GM12878 (cell line): ENCODE results near the gene SRP72. TPM values are rescaled to one million over a fixed set of nuclear protein-coding genes. Genes with fewer than 3 reads are reported as not detected.

Source experiments
- ATAC-seq: fragments of 200-7000 bp; cut with Tn5 transposase; 3 replicates; pipeline ENCODE4 v1.9.1; 2020; ENCODE audit warnings: mild to moderate bottlenecking, moderate library complexity
- BruUV-seq: library from RNA; stranded (reverse); fragments of 400-500 nt; replicated peaks from 2 replicates; lab custom pipeline; 2021; lab: Mats Ljungman, UMichigan
- CTCF ChIA-PET: fragments of 300-600 bp; sonication (Branson Sonifier 250); formaldehyde crosslinking; extraction: SDS; loops from one replicate; lab custom pipeline; 2021; ENCODE audit warnings: inconsistent platforms; lab: Yijun Ruan, JAX
- POLR2A ChIA-PET: fragments of 350-600 bp; formaldehyde crosslinking; extraction: SDS; loops from one replicate; lab custom pipeline; 2021; ENCODE audit warnings: inconsistent platforms; lab: Charles Lee
- RAD21 ChIA-PET: fragments of 300-600 bp; sonication (Branson Sonifier 250); formaldehyde crosslinking; loops from one replicate; lab custom pipeline; 2023; ENCODE audit warnings: antibody characterized with exemption; ENCODE audit not compliant: unreplicated experiment; lab: Charles Lee
- SMC1A ChIA-PET: fragments of 300-600 bp; sonication (Branson Sonifier 250); formaldehyde crosslinking; loops from one replicate; lab custom pipeline; 2023; ENCODE audit not compliant: unreplicated experiment, uncharacterized antibody; lab: Charles Lee
- DNase-seq: peaks from one replicate; pipeline ENCODE4 v3.0.0-alpha.2; 2011; ENCODE audit warnings: low read depth, low spot score
- FAIRE-seq: peaks from 3 replicates; lab custom pipeline; 2011; peaks lifted over from hg19 to GRCh38; lab: Jason Lieb, UNC
- H2AFZ ChIP-seq: 2 replicates; pipeline ENCODE4 v1.6.0; 2011; ENCODE audit warnings: low read depth, low read length, control low read depth; ENCODE audit not compliant: control insufficient read depth
- H3K27ac ChIP-seq: 2 replicates; pipeline ENCODE4 v1.5.1; 2011; ENCODE audit warnings: control low read depth; ENCODE audit not compliant: control insufficient read depth, insufficient read depth
- H3K27me3 ChIP-seq, 2 experiments: replicated peaks in 1 of 2; 2 replicates each; pipeline versions ENCODE4 v1.6.0 to v1.6.1; 2011; ENCODE audit warnings: low read length in 1 of 2; ENCODE audit not compliant: control insufficient read depth in 2 of 2, insufficient read depth in 2 of 2
- H3K36me3 ChIP-seq, 2 experiments: 2 replicates each; pipeline ENCODE4 v1.5.1; 2011; ENCODE audit warnings: low read length in 1 of 2; ENCODE audit not compliant: control insufficient read depth in 2 of 2, insufficient read depth in 2 of 2
- H3K4me1 ChIP-seq: 2 replicates; pipeline ENCODE4 v1.6.1; 2011; ENCODE audit warnings: mild to moderate bottlenecking, low read length, moderate library complexity, mixed read lengths; ENCODE audit not compliant: control insufficient read depth, insufficient read depth
- H3K4me2 ChIP-seq: 2 replicates; pipeline ENCODE4 v1.6.0; 2011; ENCODE audit warnings: control low read depth; ENCODE audit not compliant: control insufficient read depth, insufficient read depth
- H3K4me3 ChIP-seq: fragments of 200-600 bp; sonication (generic); 2 replicates; pipeline ENCODE4 v1.5.1; 2016
- H3K79me2 ChIP-seq: 2 replicates; pipeline ENCODE4 v1.6.0; 2011; ENCODE audit warnings: low read length; ENCODE audit not compliant: control insufficient read depth, insufficient read depth
- H3K9ac ChIP-seq: 2 replicates; pipeline ENCODE4 v1.8.0; 2011; ENCODE audit warnings: low read length, control low read depth, mixed read lengths; ENCODE audit not compliant: control insufficient read depth, insufficient read depth
- H3K9me3 ChIP-seq: replicated peaks from 3 replicates; pipeline ENCODE4 v1.5.1; 2011; ENCODE audit warnings: mild to moderate bottlenecking, low read length; ENCODE audit not compliant: control insufficient read depth, insufficient read depth
- H4K20me1 ChIP-seq: 2 replicates; pipeline ENCODE4 v1.6.0; 2011; ENCODE audit not compliant: control insufficient read depth, insufficient read depth
- EED ChIP-seq: sonication (generic); IDR thresholded peaks from 2 replicates; pipeline ENCODE4 v1.6.1; 2016; ENCODE audit warnings: antibody characterized with exemption, low read depth
- GATAD2B ChIP-seq: fragments of 450-650 bp; conservative IDR thresholded peaks from 2 replicates; pipeline ENCODE4 v1.6.1; 2017; ENCODE audit warnings: low read depth, mild to moderate bottlenecking, moderate library complexity
- NFYA ChIP-seq: IDR thresholded peaks from 2 replicates; pipeline ENCODE4 v1.6.1; 2011; ENCODE audit warnings: low read depth, mild to moderate bottlenecking, low read length, improper control_type of control experiment, borderline replicate concordance
- STAT1 ChIP-seq: fragments of 450-650 bp; conservative IDR thresholded peaks from 2 replicates; pipeline ENCODE4 v1.6.1; 2014; ENCODE audit warnings: antibody characterized with exemption, mild to moderate bottlenecking
- YBX1 ChIP-seq: fragments of 450-650 bp; IDR thresholded peaks from 2 replicates; pipeline ENCODE4 v1.6.1; 2016; ENCODE audit warnings: antibody characterized with exemption
- YY1 ChIP-seq: IDR thresholded peaks from 2 replicates; pipeline ENCODE4 v1.6.1; 2011; ENCODE audit warnings: low read depth, mild to moderate bottlenecking, low read length
- ZNF207 ChIP-seq: fragments of 450-650 bp; IDR thresholded peaks from 2 replicates; pipeline ENCODE4 v1.6.1; 2014; ENCODE audit warnings: antibody characterized with exemption, mild to moderate bottlenecking, borderline replicate concordance
- WGBS: methylation state at CpG from one replicate; pipeline ENCODE4 v1.1.6; 2016; ENCODE audit warnings: low lambda C conversion rate; ENCODE audit not compliant: insufficient replicate concordance, insufficient coverage; ENCODE audit errors: missing lambda C conversion rate; 5-methylcytosine and 5-hydroxymethylcytosine counted together
- in situ Hi-C: fragments of 300-500 bp; cut with MboI; formaldehyde crosslinking; loops from 9 replicates; pipeline ENCODE4 v1.14.3; 2018; ENCODE audit warnings: mixed read lengths
- intact Hi-C: fragments of 100-400 bp; cut with micrococcal nuclease; formaldehyde crosslinking; loops from one replicate; pipeline ENCODE4 v1.14.2; 2022; ENCODE audit not compliant: unreplicated experiment
- polyA plus RNA-seq, 11 experiments: library from polyadenylated mRNA; depleted of rRNA in 4 of 11; unstranded in 6 of 11; stranded (reverse) in 5 of 11; fragments of >200 nt; fragmentation: Nextera tagmentation in 4 of 11; fragmentation: Illumina TruSeq in 1 of 11; extraction: Ambion mirVana in 4 of 11; extraction: Trizol in 1 of 11; gene quantifications; 1 replicate in 1 of 11; 2 replicates in 10 of 11; pipeline versions ENCODE4 v1.2.1 to v1.2.3, GENCODE V29; 2011 to 2016; ENCODE audit warnings: inconsistent platforms in 2 of 11, missing spikeins in 2 of 11, low read depth in 1 of 11
- total RNA-seq, 4 experiments: library from RNA; depleted of rRNA in 3 of 4; stranded (reverse); fragments of >200 nt in 3 of 4; fragmentation: Illumina TruSeq in 1 of 4; extraction: Trizol in 1 of 4; gene quantifications; 2 replicates each; pipeline versions ENCODE4 v1.2.1 to v1.2.3, GENCODE V29; 2013 to 2021
- TF ChIP-seq, protein P1 (sequence below): fragments of 150-350 bp; IDR thresholded peaks from 2 replicates; pipeline ENCODE4 v1.6.1; 2016; ENCODE audit warnings: low read depth, low read length
- TF ChIP-seq, protein P2 (sequence below): fragments of 450-650 bp; IDR thresholded peaks from 2 replicates; pipeline ENCODE4 v1.6.1; 2017; ENCODE audit warnings: mild to moderate bottlenecking, moderate library complexity
- TF ChIP-seq, protein P3 (sequence below): IDR thresholded peaks from 2 replicates; pipeline ENCODE4 v1.6.1; 2011; ENCODE audit warnings: mild to moderate bottlenecking, low read depth, low read length, moderate library complexity; ENCODE audit not compliant: insufficient replicate concordance

Gene SRP72
- total and polyA plus RNA-seq, 10 of the 15 experiments (the other 5 are each of a cell fraction or from before 2014, with no cell fraction given), result 61.6 to 186 (median 133) TPM

DNA sequence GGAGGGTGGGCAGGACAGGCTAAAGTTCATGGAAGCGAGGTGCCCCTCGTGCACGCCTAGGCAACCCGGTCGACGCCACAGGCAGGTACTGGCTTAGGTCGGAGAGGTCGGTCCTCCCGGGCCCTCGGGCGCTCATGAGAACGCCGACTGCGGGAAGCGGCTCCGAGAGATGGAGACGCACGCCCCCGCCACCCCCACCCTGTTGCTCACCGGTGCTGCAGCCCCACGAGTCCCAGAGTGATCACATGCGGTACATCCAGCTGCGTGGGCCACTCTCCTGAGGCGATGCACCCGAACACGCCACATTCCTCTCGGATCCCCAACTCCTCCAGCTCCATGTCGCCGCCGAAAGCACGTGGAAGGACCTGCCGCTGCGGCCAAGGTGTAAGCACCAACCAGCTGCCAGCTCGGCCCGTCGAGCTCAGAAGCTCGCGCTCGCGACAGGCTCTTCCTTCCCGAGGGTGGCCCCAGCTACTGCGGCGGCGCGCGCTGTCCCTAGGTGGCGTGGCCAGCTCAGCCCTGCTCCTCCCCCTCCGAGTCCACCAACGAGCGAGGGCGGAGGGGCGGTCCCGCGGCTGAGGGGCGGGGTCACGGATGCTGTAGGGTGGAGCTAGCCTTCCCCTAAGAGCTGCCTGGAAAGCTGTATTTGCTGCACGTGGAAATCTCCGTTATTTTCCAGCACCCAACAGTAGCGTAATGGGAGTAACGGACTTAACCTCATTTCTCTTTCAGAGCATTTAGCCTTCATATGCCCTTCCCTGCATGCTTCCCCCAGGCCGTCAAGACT, 32.1 kb upstream of the SRP72 start, which contains the start of gene PPAT (continued):
- TF ChIP-seq YBX1, result no peak

DNA sequence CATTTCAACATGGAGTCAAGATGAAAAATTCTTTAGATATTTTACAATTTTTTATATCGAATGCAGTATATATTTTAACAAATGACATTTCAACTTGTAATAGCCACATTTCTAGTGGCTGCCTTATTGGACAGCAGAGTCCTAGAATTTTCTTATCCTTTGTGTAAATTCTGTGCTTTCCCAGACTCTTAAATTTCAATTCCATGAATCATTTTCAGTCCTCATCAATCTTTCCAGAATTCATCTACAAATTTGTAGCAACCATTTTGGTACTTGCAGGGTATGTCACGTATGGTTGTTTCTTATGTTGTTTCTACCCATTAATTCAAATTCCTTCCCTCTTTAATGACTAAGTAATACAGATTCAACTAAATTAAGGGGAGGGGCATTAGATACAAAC, 28.7 kb upstream of the SRP72 start:
- H3K27ac ChIP-seq, result no peak overlapping the region
- H3K9ac ChIP-seq, result peak overlapping the region; percentile 22; the same call in 1 of the 2 replicates
- ATAC-seq (no peak), DNase-seq (no peak), FAIRE-seq (no peak)
- intact Hi-C loops, result loop anchor here (5.0 to 10.0 kb wide), 2 partner anchors 469 to 894 kb away; partner anchors contain the start of genes CLOCK and REST
- no TSS peak for BruUV-seq
- H2AFZ ChIP-seq, result no peak overlapping the region
- POLR2A ChIA-PET, result interaction anchor here (1.1 to 4.9 kb wide), 3 partner anchors 26 to 52 kb away, joined by 4 to 34 read pairs (median 5); partner anchors contain the start of genes AASDH and SRP72
- TF ChIP-seq, protein P1, sequence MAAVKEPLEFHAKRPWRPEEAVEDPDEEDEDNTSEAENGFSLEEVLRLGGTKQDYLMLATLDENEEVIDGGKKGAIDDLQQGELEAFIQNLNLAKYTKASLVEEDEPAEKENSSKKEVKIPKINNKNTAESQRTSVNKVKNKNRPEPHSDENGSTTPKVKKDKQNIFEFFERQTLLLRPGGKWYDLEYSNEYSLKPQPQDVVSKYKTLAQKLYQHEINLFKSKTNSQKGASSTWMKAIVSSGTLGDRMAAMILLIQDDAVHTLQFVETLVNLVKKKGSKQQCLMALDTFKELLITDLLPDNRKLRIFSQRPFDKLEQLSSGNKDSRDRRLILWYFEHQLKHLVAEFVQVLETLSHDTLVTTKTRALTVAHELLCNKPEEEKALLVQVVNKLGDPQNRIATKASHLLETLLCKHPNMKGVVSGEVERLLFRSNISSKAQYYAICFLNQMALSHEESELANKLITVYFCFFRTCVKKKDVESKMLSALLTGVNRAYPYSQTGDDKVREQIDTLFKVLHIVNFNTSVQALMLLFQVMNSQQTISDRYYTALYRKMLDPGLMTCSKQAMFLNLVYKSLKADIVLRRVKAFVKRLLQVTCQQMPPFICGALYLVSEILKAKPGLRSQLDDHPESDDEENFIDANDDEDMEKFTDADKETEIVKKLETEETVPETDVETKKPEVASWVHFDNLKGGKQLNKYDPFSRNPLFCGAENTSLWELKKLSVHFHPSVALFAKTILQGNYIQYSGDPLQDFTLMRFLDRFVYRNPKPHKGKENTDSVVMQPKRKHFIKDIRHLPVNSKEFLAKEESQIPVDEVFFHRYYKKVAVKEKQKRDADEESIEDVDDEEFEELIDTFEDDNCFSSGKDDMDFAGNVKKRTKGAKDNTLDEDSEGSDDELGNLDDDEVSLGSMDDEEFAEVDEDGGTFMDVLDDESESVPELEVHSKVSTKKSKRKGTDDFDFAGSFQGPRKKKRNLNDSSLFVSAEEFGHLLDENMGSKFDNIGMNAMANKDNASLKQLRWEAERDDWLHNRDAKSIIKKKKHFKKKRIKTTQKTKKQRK, result no peak
- no peak for TF ChIP-seq STAT1
- no peak for TF ChIP-seq GATAD2B
- TF ChIP-seq, protein P2, sequence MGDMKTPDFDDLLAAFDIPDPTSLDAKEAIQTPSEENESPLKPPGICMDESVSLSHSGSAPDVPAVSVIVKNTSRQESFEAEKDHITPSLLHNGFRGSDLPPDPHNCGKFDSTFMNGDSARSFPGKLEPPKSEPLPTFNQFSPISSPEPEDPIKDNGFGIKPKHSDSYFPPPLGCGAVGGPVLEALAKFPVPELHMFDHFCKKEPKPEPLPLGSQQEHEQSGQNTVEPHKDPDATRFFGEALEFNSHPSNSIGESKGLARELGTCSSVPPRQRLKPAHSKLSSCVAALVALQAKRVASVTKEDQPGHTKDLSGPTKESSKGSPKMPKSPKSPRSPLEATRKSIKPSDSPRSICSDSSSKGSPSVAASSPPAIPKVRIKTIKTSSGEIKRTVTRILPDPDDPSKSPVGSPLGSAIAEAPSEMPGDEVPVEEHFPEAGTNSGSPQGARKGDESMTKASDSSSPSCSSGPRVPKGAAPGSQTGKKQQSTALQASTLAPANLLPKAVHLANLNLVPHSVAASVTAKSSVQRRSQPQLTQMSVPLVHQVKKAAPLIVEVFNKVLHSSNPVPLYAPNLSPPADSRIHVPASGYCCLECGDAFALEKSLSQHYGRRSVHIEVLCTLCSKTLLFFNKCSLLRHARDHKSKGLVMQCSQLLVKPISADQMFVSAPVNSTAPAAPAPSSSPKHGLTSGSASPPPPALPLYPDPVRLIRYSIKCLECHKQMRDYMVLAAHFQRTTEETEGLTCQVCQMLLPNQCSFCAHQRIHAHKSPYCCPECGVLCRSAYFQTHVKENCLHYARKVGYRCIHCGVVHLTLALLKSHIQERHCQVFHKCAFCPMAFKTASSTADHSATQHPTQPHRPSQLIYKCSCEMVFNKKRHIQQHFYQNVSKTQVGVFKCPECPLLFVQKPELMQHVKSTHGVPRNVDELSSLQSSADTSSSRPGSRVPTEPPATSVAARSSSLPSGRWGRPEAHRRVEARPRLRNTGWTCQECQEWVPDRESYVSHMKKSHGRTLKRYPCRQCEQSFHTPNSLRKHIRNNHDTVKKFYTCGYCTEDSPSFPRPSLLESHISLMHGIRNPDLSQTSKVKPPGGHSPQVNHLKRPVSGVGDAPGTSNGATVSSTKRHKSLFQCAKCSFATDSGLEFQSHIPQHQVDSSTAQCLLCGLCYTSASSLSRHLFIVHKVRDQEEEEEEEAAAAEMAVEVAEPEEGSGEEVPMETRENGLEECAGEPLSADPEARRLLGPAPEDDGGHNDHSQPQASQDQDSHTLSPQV, result no peak
- TF ChIP-seq, protein P3, sequence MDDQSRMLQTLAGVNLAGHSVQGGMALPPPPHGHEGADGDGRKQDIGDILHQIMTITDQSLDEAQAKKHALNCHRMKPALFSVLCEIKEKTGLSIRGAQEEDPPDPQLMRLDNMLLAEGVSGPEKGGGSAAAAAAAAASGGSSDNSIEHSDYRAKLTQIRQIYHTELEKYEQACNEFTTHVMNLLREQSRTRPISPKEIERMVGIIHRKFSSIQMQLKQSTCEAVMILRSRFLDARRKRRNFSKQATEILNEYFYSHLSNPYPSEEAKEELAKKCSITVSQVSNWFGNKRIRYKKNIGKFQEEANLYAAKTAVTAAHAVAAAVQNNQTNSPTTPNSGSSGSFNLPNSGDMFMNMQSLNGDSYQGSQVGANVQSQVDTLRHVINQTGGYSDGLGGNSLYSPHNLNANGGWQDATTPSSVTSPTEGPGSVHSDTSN, result no peak
- no peak for TF ChIP-seq NFYA
- TF ChIP-seq YY1, result no peak
- TF ChIP-seq ZNF207, result no peak
- no peak for TF ChIP-seq EED
- no peaks in the 10 kb centered on the region; the same call in 1 of the 2 replicates for H4K20me1 ChIP-seq
- no peaks in the 10 kb centered on the region; the same call in 1 of the 2 replicates for H3K4me1 ChIP-seq
- 98% methylated on average over 2 of the region's 2 CpGs for WGBS
- in situ Hi-C loops, result no loop called here
- peaks cover 0 to 6% of the 10 kb centered on the region in 2 experiments; a peak in 2 of 4 replicates for H3K36me3 ChIP-seq
- peak overlapping the region; percentile 63 for H3K4me2 ChIP-seq
- no peaks in the 10 kb centered on the region for H3K27me3 ChIP-seq
- SMC1A ChIA-PET, result interaction anchor here (1.1 to 3.5 kb wide), 3 partner anchors 13 to 20 kb away, joined by 3 to 13 read pairs (median 12); no protein-coding TSS in a partner anchor
- H3K9me3 ChIP-seq, result no peaks in the 10 kb centered on the region
- RAD21 ChIA-PET, result interaction anchor here (2.9 kb wide), 1 partner anchor 27 kb away, joined by 8 read pairs; no protein-coding TSS in a partner anchor
- 0 out of 2 replicates have a peak overlapping the region, but pooled peaks have one; percentile 49 for H3K4me3 ChIP-seq
- CTCF ChIA-PET, result interaction anchor here (0.9 to 9.0 kb wide), 3 partner anchors 9 to 31 kb away, joined by 3 to 89 read pairs (median 4); no protein-coding TSS in a partner anchor
- H3K79me2 ChIP-seq, result peaks cover 92% of the 10 kb centered on the region
